NCI-H2081 treated with DMSO at 0.1 percent for 48 hours (cell line): ENCODE data around the gene FOXM1.
A peak's percentile ranks its signal among the peaks of the same experiment; 100 is the strongest.

Experiments
- DNase-seq: peaks from one replicate; lab custom pipeline; 2025; lab: John Stamatoyannopoulos, UW

Gene FOXM1

DNA sequence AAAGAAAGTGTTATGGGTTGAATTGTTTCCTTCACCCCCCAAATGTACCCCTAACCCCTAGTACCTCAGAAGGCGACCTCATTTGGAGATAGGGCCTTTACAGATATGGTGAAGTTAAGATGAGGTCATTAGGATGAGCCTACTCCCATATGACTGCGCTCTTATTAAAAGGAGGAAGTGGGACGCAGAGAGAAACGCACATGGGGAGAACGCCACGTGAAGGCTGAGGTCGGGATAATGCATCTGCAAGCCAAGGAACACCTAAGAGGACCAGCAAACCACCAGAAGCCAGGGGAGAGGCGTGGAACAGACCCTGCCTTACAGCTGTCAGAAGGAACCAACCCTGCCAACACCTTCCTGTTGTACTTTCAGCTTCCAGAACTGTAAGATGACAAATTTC lies 40.4 kb downstream of the FOXM1 start:
- DNase-seq, result no peak

DNA sequence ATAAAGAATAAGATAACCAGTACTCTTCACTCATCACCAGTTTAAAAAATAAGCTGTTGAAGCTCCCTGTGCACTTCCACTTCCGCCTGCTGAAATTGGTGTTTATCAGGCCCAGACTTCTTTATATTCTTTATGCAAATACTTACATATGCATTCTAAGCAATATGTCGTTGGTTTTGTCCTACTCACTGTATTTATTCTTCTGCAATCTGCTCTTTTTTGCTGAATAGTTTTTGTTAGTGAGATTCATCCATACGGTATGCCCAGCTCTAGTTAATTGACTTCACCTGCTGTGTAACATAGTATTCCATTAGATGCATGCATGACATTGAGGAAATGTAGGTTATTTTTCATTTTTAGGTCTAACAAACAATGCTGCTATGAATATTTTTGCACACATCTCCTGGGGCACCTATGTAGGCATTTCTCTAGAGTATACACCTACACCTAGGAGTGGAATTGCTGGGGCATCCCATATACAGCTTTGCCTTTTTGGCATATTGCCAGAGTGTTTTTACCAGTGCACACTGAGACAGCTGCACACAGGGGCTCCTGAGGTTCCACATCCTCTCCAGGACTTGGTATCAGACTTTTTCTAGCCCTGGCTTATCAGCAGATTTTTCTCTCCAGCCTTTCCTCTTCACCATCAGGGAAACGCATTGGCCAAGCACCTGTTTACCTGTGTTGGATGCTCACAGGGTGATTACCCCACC lies 41.1 kb downstream of the FOXM1 start:
- no peak for DNase-seq

DNA sequence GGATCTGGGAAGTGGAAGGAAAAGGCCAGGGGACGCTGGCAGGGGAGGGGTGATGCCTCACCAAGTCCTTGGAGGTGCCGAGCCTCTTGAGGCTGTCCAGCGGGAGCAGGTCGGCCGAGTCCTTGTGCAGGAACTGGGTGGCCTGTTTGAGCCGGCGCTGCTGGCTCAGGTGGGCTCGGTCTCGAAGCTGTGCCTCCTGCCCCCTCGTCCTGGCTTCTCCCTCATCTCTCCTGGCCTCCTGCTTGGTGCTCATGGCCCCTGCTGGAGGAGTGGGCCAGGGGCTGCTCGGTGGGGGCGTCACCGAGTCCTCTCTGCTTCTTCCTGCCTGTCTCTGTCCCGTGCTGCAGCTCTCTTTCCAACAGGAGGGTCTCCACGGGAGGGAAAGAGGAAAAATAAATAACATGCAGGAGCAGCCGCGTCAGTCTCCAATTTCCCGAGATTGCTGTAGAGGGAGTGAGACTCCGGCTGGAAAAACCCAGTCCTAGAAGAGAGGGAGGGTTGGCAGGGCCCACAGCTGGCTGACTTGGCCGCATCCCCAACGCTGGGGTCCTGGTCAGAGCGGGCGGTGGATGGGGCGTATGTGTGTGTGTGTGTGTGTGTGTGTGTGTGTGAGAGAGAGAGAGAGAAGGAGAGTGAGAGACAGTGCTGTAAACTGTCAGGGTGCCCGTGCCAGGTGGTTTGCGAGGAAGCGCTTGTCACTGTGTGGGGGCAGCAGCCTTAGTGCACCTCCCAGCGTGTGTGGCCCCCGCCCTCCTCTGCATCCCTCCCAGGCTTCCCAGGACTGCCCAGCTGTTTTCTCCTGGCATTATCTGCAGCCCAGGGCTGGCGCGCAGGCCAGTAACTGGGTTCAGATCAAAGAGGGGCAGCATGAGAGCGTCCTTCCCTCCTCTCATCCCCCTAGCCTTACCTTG lies 42.1 kb downstream of the FOXM1 start, which contains the start of gene NRIP2:
TSS of gene NRIP2 (minus strand) at position 455 of the 911 bp plus-strand sequence. CDS start at position 403, 52 bp downstream.
- no peak for DNase-seq

DNA sequence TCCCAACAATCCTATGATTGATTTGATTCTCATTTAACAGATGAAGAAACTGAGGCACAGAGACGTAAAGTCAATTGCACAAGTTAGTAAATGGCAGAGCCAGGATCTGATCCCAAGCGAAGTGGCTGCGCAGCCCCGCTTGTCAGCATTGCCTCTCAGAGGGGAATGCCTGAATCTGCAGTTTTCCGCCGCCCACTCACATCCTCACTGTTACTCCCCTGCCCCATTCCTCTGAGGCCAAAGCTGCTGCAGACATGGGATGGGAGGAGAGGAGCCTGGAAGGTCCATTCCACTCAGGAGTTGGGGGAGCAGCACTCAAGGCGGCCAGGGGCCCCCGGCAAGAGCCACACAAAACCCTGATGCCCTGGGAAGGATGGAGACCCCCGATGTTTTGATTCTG lies 43.2 kb downstream of the FOXM1 start:
- no peak for DNase-seq

DNA sequence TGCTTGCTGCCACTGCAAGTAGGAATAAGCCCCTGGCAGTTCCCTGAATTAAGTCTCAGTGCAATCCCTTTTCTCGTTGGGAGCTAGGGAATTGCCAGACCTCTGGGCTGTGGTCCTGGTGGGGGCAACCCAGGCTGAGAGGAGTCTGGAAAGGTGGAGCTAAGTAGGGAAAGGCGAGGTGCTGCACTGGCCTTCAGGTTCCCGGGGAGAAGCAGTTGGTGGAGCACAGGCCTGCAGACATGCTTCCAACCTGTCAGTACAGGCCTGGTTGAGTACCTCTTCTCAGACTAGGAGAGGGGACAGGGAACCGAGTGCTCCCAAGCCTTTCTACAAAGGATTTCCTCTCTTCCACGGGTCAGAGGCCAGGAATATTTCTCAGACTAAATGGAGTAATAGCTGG lies 43.6 kb downstream of the FOXM1 start:
- no peak for DNase-seq

DNA sequence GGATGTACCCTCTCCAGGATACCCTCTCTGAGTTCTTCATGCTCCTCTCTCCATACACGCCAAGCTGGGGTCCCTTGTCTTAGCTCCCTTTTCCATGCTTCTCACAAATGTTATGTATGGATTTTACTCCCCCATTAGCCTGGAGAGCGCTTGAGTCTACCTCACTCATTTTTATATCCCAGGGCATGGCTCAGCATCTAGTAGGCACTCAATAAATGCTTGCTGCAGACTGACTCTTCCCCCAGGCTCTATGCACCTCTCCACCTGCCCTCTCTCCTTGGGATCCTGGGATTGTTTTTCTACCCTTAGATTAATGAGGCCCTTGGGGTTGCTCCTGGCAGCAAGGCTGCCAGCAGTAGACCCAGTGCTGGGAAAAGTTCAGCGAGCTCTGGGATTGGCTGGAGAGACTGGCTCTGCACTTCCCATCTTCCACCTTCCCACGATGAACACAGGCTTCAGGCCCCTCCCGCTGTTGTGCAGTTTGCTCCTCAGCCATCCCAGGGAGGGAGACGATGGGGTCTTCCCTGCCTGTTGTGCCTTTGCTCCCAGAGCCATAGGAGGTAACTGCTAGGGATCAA lies 44.3 kb downstream of the FOXM1 start:
- no peak for DNase-seq

DNA sequence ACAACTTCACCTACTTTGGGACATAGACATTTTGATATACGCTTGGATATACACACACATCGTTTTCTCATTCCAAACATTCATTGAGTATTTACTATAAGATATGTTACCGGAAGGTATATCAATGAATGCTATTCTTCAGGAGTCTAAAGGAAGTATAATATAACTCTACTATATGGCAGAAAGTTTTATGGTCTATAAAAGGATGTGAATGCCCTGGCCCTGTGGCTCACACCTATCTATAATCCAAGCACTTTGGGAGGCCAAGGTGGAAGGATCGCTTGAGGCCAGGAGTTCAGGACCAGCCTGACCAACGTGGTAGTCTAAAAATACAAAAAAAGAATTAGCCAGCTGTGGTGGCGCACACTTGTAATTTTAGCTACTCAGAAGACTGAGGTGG lies 47.7 kb downstream of the FOXM1 start:
- no peak for DNase-seq

DNA sequence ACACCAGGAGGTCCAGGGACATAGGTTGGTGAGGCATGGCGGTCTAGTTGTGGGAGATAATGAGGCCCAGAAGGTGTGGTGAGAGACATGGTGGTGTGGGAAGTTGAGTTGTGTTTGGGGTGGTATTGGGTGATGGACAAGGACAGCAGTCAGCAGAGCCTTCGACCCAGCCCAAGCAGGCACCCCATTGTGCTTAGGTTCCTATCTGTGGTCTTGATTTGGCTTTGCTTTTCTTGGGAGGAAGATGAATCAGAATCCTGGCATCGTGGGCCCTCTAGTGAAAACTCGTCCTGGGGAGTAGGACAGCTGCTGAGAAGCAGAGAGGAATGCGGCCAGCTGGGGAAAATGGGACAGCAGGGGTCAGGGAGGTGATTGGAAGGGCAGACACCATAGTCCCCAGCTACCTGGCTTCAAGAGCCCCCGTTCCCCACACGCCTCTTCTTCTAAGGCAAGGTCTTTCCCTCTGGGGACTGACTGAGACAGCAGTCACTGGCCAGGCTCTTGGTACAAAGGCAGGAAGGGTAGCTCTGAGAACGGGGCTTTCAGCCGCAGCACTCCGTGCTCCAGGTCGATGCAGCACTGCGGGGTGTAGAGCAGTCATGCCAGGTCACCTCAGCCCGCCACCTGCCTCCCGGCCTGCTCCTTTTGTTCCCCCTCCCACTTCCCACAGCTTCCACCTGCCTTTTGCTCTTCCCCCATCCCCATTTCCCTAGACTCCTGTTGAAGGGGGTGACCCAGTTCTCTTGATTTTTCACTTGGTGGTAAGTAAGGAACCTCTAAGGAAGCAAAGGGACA lies 50.1 kb downstream of the FOXM1 start:
- DNase-seq, result no peak

DNA sequence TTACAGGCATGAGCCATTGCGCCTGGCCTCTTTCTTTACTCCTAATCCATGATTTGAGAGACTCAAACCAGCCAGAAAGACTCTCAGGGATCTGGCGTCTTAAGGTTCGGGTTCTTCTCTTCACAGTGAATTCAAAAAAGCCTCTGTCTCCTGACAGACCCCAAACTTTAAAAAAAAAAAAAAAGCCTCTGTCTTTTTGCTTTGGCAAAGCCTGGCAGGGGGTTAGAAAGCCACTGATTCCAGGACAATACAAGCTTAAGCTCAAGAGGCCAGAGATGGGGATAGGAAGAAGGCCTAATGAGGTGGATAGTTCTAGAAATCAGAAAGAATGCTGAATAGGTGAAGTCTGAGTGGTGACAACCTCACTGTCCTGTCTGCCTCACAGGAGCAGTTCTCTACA lies 50.9 kb downstream of the FOXM1 start:
- no peak for DNase-seq

DNA sequence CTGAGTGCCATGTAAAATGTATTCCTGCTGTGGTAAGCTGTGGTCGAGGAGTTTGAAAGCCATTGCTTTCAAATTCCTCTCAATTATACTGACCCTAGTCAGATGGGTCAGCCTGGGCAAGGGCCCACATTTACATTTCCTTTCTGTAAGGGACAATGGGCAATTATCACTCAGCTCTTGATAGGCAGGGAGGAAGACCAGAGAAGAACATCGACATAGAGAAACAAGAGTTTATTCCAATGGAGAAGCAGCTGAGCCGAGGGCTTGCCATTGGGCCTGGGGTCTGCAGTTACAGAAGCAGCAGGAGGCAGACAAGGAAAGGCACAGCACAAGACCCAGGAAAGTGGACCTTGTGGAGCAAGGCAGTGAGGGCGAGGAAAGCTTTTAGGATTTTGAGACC lies 51.8 kb downstream of the FOXM1 start:
- no peak for DNase-seq

DNA sequence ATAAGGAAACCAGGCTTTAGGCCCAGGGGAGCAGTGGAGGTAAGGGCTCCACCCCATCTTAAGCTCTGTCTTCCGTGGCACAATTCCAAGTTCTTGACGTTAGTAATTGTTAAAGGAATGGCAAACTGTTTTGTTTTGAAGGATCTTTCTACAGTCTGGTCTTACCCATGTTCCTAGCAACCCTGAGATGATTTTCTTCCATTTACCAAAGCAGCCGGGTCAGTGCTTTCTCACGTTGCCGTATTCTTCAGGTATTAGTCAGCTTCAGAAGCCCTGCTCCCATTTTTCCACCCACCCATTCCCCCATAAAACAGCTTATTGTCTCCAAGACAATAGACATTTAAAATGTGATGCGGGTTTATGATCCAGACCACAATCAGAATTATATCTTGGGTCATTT lies 52.4 kb downstream of the FOXM1 start:
- DNase-seq, result no peak

DNA sequence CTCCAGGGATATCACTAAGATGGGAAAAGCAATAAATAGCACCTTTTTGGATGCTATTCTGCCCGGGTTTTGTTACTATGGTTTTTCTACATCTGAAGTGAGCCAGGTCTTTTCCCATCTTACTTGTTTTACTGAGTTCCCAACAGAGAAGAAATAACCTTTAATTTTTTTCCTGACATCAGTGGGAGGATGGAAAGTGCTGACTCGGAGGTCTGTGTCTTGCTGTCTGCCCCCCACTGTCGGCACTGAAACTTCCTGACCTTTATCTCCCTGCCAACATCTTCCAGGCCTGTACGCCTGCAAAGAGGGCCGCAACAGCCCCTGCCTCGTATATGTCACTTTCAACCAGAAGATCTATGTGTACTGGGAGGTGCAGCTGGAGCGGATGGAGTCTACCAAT lies 53.5 kb downstream of the FOXM1 start:
- DNase-seq, result no peak

DNA sequence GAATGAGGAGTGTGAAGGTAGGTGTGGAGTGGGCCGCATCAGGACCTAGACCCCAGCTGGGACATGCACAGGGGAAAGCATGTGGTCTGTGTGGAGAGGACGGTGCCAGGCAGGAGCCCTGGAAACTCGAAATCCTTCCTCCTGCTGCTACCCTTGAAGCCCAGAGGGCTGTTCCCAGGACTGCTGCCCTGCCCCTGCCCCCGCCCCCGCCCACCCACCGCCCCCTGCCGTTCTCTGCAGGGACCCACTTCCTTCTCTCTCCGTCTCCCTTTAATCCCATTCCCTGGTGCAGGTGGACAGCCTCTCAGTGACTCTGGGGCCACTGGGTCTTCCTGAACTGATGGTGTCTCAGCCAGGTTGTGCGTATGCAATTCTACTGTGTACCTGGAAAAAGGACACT lies 56.5 kb downstream of the FOXM1 start:
- no peak for DNase-seq

DNA sequence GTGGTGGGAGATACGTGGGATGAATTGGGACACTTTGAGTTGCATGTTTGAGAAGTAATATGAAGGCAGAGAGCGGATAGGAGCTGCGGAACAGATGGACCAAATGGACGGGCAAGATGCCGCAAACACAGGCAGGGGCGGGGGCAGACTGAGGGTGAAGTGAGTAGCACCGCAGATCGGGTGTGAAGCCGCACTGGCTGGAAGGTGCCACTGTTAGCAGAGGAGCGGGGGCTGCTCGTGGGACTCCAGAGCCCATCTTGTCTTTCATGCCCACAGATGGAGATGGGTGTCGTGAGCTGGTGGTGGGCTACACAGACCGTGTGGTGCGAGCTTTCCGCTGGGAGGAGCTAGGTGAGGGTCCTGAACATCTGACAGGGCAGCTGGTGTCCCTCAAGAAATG lies 57.2 kb downstream of the FOXM1 start:
- no peak for DNase-seq

DNA sequence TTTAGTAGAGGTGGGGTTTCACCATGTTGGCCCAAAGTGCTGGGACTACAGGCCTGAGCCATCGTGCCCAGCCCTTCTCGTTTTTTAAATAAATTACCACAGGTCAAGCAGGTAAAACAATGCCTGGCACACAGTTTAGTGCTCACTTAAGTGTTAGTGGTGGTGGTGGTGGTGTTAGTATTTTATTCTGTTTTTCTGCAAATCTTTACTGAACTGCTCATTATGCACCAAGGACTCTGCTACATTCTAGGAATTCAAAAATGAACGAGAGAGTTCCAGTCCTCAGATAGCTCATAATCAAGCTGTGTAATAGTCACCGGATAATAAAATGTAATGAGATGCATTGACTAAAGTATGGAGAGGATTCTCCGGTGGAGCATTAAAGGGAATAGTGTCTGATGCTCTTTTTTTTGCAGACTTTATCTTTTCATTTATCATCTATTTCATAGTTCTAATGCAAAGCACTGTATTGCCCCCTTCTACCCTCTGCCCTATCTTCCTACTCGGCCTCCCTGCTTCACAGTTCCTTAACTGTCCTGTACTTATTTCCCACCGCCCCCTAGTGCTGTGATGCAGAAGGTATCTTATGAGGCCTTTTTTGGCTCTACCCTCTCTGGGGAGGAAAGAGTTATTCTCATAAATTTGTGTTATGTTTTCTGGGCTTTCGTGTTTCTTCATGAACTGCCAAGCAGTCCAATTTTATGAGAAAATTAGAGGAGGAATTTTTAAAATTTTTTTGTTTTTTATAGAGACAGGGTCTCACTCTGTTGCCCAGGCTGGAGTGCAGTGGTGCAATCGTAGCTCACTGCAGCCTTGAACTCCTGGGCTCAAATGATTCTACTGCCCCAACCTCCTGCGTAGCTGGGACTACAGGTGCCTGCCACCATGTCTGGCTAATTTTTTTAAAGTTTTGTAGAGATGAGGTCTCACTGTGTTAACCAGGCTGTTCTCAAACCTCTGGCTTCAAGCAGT lies 63.5 kb downstream of the FOXM1 start:
- no peak for DNase-seq

DNA sequence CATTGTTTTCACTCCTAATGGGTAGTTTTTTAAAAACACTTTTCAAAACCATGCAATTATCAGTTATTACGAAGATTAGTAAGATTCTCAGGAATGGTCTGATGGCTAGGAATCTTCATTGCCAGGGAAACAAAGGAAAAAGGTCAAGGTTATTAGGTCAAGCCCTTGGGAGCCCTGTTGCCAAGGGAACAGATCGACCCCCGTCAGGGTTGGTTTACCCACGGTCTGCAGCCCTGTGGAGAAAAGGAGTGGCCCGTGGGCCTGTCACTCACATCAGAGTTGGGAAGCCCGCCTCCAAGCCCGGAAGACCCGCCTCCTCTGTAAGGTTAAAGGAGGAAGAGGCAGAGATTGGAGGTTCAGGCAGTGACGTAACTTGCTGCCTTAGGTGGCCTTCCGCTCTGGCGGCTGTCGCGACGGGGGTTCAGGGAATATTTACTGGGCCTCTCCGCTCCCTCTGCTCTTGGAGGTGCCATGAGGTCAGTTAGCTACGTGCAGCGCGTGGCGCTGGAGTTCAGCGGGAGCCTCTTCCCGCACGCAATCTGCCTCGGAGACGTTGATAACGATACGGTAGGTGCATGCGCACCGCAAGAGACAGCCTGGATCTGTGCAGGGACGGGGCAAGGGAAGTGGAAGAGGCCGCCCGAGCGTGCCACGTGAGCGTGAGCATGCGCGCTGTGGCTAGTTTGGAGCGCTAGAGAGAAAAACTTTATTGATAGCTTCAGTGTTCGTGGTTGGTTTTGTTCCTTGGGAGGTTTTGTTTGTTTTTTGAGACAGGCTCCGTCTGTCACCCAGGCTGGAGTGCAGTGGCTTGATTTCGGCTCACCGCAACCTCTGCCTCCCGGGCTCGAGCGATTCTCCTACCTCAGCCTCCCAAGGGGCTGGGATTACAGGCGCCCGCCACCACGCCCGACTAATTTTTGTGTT lies 64.4 kb downstream of the FOXM1 start, which contains the start of gene ITFG2:
TSS of gene ITFG2 (plus strand) at position 379 of the 924 bp plus-strand sequence. CDS start at position 472, 93 bp downstream.
- peak; percentile 97 for DNase-seq

DNA sequence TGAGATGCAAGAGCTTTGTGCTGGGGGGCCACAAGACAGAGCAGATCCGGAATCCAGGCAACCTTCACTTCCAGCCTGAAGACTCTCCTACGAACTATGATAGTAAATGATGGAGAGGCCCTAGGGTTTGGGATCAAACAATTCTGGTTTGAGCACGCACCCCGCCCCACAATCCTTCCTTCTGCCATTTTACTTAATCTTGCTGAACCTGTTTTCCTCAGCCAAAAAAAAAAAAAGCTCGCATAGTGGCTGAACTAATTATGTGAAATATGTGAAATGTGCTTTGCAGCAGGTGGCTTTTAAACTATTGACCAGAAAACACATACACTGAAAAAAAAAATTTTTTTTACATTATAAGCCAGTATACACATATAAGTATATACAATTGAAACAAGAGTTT lies 65.2 kb downstream of the FOXM1 start:
- DNase-seq, result no peak
